Stimulated activated CD4-positive, alpha-beta T cell treated with anti-CD3 and anti-CD28 coated beads, Interleukin-15, amount 100 ng/mL, for 48 hours (primary cell): ENCODE results near the gene EFHC1.

Experiments used
- DNase-seq, 2 donors: peaks; one replicate each; pipeline ENCODE4 v3.0.0-alpha.2; 2020; ENCODE audit warnings: low read depth in 2 of 2

The EFHC1 gene

DNA sequence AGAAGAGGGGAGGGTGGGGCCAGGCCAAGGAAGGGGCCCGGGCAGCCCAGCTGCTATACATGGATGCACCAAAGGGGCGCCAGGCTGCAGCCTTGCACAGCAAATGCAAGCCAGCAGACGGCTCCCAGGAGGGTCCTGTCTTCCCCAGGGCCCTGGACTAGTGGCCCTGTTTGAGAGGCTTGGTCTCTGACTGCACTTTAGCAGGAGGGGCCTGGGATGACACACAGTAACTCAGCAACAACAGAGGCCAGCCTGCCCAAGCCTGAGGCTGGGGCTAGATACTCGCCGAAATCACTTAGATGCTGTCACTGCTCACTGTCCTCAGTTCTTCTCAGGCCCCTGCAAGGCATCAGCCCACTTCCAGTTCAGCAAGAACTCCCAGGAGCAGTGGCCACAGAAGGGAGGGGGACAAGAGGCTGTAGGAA is 83.2 kb downstream of the EFHC1 start:
- DNase-seq: no peak

- no peak for DNase-seq
These were observed 84.0 kb downstream of the EFHC1 start for GRCh38 chr6:52503851-52504781.

DNA sequence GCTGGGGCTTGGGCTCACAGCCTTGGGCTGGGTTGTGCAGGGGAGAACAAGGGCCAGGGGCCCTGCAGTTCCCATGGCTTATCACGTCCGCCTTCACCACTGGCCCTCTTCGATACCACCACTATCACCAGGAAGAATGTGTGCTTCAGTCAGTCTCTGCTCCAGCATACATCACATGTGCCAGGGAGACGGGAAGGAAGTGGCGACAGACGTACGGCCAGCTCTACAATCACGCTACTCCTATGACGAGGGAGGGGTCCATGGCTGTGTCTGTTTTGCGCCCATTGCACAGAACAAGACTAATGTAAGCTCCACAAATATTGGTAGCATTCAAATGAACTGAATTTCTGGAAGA is 84.6 kb downstream of the EFHC1 start:
- no peak for DNase-seq

DNA sequence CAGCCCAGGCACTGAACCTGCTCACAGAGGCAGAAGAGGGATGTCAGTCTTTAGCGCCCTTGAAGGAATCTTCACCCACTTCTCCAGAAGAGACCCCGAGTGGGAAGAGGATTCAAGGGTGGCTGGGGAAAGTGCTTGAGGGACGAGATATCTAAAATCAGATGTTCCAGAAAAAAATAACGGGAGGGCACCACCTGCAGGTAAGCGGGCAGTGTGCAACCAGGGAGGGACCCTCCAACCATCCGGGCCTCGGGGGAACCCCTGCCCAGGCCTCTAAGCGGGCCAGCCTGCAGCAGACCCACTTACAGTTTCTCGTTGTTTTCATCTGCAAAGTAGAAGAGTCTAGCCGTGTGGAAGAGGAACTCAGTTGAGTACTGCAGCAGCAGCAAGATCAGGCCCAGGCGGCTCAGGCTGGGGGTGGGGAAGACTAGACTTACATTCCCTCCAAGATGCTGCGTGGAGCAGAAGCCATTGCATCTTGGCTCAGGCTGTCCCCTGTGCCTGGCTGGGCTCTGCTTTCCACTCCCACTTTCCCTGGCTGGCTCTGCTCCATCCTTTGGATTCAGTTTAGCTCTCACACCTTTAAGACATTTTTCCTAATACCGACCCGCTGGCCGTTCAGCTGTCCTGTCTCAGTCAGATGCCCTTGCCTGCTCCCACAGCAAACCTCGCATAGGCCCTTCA is 85.7 kb downstream of the EFHC1 start:
- no peak for DNase-seq

GRCh38 chr6:52506476-52506875 is 86.3 kb downstream of the EFHC1 start:
- no peak for DNase-seq

GRCh38 chr6:52507557-52508260 is 87.6 kb downstream of the EFHC1 start:
- no peak for DNase-seq

DNA sequence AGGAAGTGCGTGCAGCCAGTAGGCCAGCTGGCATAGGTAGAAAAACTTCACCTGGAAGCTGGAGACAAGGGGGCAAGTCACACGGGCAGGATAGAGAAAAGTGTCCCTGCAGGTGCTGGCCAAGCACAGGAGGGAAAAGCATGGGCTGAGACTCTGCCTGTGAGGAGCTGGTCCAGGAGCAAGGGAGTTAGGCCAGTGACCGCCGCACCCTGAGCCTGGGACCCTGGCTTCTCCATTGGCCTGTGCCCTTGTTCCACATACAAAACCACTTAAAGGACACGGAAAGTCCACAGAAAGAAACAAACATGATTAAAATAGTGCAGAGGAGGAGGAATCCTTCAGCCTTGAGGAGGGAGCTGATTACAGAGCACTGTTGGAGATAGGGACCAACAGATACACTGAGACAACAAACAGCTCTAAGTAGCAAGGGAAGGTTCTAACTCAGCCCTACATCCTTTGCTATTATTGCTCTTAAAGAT is 88.2 kb downstream of the EFHC1 start:
- DNase-seq: no peak

DNA sequence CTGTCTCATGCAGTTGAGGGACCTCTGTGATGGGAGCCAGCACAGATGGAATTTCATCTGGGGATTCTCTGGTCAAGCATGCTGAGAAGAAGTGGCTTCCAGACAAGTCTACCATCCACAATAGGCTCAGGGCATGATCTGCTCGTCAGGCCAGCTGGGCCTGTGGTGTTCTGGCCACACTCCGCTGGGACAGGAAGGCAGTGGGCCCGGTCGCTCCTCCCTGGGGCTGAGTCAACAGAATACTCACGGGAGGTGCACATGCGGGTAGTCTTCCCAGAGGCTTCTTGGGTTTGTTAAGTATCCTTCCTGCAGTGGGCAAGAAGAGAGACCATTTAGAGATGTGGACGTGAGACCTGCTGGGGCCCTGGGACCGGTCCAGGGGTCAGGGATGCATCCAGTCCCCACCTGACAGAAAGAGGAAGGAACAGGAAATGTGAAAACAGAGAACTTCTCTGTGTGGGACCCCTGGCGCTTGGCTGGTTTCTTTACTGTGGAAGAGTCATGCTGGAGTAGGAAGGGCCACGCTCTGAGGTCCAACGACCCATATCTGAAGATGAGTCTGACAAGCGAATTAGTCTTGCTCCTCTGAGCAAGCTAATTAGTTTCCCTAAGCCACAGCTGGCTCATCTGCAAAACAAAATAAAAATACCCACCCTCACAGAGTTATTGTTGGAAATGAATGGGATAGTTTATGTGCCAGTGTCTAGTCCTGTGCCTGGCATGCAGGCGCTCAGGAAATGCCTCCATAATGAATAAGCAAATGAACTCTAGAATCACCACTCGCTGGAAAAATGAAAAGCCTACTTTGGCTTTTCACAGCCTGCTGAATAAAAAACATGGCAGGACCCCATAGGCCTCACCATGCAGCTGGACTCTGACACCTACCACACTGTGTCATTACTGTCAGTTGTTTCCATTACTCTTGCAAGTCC is 89.4 kb downstream of the EFHC1 start:
- DNase-seq: no peak

GRCh38 chr6:52510213-52510562 is 90.0 kb downstream of the EFHC1 start:
- no peak for DNase-seq

DNA sequence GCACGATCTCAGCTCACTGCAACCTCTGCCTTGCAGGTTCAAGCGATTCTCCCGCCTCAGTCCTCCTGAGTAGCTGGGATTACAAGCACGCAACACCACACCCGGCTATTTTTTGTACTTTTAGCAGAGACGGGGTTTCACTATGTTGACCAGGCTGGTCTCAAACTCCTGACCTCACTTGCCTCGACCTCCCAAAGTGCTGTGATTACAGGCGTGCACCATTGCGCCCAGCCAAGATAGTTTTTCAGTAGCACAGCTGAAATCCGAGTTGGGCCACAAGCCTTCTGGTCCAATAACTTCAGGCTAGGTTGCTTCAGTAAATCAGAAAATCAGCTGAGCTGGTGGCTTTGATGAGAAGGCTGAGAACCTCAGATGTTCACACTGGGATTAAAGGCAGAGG is 91.0 kb downstream of the EFHC1 start:
- DNase-seq: no peak

DNA sequence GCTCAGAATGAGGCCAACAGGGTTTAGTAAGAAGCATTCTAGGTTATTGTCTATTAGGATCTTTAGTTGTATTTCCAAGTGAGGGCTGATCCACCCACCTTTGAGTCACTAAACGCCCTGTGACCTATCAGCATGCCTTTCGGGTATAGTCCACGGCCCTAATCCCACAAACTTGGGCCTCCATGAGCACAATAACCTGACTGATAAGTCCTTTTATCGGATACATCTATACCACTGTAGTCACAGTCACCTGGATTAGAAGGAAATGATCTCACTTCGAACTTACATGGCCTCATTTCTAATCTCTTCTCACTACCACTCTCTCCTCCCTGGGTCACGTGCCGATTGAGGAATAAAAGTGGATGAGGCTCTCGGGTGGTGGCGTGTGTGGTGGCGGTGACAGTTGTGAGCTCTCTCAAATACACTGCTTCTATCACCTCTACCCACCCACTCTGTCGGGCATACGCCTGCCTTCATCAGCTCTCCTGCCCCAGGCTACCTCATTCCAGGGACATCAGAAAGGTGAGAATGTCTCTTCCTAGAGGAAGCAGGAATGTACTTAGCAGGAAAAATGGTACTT is 91.5 kb downstream of the EFHC1 start:
- no peak for DNase-seq

DNA sequence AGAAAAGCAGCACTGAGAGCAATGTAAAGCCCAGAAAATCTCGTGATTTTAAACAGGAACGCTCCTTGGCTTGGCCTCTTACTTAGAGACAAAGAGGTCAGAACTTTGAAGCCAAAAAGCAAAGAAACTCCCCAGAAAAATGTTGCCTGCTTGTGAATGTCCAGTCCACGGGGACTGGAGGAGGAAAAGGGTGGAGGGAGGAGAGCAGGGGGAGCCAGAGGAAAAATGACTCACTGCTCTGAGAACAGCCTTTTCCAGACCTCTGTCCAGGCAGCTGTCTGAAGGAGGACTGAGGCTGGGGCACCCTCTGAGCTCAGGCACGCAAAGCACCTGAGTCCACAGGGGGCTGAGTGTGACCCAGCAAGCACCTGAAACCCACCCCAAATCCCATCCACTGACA is 92.1 kb downstream of the EFHC1 start:
- DNase-seq: no peak

GRCh38 chr6:52513464-52513863 is 93.3 kb downstream of the EFHC1 start:
- DNase-seq: no peak

DNA sequence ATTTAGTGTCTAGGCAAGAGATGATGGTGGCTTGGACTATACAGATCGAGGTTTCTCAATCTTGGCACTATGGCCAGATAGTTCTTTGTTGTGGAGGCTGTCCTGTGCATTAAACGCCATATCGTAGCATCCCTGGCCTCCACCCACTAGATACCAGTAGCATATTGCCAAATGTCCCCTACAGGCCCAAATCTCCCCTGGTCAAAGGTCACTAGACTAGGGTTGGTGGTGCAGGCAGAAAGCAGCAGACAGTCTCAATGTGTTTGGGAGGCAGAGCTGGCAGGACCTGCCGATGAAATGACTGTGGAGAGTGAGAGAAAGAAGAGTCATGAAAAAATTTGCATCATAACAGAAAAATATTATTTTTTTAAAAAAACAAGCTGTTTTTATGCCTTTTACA is 93.8 kb downstream of the EFHC1 start:
- no peak for DNase-seq

GRCh38 chr6:52514514-52514913 is 94.4 kb downstream of the EFHC1 start:
- peak in 1 of 2 donors; percentile 10 for DNase-seq

DNA sequence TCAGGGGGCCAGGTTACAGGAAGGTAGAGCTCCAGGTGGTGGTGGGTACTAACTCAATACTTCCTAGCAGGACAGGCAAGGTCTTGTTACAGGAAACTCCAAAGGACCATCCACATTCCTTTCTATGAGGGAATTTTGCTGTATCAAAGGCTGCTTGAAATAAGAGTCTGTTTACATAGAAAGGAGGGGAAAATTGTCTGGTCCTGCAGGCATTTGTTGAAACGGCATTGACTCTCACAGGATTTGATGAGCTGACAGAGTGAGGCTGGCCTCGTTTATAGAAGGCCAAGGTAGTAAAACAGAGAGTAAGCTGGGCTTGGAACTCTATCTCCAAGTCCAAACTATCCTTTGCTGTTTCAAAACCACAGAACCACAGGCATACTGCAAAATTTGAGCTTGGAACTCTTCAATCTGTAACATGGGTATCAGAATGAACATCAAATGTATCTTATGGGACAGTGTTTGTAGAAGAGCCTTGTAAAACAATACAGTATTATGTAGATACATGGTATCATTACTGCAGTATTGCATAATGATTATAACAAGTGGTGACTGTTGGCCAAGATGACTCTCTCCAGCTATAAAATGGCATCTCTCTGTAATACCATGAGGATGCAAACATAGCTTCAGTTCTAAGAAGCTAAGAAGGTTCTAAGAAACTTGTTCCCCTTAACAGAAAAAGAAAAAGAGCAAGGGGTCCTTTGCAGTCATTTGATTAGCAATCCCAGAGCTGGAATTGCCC is 95.2 kb downstream of the EFHC1 start:
- DNase-seq: no peak

- no peak for DNase-seq
These were observed 96.1 kb downstream of the EFHC1 start for GRCh38 chr6:52516269-52516668.

DNA sequence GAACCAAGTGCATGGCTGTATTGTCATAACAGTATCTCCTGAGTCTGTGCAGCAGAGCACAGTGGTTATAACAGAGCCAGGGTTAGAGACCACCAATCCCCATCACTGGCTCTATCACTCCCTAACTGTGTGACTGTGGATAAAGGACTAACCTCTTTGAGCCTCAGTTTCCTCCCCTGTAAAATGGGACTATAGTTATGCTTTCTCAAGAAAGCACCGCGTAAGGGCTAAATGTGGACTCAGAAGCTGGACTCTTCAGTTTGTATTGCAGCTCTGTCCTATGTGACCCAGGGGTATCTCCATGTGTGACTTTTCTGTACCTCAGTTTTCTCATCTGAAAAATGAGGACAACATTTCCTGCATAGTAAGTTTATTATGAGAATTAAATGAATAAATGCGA is 96.8 kb downstream of the EFHC1 start:
- DNase-seq: no peak

DNA sequence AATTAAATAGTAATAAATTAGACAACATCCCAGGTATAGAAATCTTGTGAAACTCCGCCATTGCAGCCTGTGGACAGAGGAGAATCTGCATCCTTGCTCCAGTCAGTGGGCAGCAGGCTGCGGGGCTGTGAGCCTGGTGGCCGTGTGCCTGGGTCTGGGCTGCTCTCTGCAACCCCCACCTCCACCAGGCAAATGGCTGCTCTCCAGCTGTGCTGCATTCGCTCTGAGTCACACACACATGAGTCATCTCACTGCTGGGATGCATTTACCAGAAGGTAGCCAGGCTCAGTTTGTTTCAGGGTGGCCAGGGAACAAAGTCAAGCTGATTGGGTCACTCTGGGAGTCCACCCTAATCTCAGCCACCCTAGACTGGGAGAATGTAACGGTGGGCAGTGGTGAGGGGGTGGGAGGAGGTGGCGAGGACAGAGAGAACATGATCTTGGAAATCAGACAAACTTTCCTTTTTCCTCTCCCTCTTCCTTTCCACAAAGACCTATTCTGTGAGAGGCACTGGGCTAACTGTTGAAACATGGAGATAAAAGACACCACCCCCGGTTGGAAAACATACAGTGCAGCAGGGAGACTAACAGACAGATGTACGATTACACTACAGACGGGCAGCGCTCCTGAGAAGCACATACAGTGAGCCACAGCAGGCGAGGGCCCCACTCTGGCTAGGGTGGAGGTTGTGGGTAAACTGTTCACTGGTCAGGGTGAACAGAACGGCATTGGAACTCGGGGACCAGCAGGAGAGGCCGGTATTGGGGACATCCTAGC is 97.5 kb downstream of the EFHC1 start:
- peak; percentile 27 to 54 for DNase-seq
